Measurements from ENCODE around the gene GNAT1.
A peak's percentile ranks its signal among the peaks of the same experiment; 100 is the strongest.
"Not testable (repeated sequence)": the region's sequence is repeated elsewhere in the genome, so short reads cannot be mapped to it uniquely, and the experiment has no call there.

Gene GNAT1

GRCh38 chr3:50220109-50220508 lies 28.7 kb downstream of the GNAT1 start:
- no peak for FAIRE-seq
- no peak for DNase-seq (ENCODE audit: insufficient read length)
- no peak for TF ChIP-seq POLR2AphosphoS5 (IDR thresholded peaks at IDR 0.05; ENCODE audit: low read depth, low read length)
- no peak for TF ChIP-seq TAF1 (IDR thresholded peaks at IDR 0.05; ENCODE audit: borderline replicate concordance, low read depth, low read length)
- TF ChIP-seq POLR2A (IDR thresholded peaks at IDR 0.05; ENCODE audit: low read depth, low read length): no peak

DNA sequence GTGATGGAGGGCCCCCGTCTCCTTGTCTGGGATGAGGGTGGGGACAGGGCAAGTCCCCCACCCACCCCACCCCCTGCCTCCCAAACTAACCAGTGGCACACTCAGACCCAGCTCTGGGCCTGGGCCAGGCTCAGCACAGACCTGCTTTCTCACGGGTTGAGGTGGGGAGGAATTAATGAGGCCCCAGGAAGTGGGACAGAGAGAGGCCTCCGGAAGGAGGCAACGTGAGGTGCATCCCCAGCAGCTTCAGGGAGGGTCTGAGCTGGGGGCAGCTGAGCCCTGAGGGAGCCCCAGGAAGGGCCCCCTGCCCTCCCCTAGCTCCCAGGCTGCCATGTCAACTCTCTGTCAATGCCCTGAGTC lies 29.6 kb downstream of the GNAT1 start:
- TF ChIP-seq POLR2A (IDR thresholded peaks at IDR 0.05; ENCODE audit: low read depth, low read length) (no peak), TAF1 (IDR thresholded peaks at IDR 0.05; ENCODE audit: borderline replicate concordance, low read depth, low read length) (no peak), POLR2AphosphoS5 (IDR thresholded peaks at IDR 0.05; ENCODE audit: low read depth, low read length) (no peak)
- DNase-seq (ENCODE audit: insufficient read length): no peak
- no peak for FAIRE-seq

DNA sequence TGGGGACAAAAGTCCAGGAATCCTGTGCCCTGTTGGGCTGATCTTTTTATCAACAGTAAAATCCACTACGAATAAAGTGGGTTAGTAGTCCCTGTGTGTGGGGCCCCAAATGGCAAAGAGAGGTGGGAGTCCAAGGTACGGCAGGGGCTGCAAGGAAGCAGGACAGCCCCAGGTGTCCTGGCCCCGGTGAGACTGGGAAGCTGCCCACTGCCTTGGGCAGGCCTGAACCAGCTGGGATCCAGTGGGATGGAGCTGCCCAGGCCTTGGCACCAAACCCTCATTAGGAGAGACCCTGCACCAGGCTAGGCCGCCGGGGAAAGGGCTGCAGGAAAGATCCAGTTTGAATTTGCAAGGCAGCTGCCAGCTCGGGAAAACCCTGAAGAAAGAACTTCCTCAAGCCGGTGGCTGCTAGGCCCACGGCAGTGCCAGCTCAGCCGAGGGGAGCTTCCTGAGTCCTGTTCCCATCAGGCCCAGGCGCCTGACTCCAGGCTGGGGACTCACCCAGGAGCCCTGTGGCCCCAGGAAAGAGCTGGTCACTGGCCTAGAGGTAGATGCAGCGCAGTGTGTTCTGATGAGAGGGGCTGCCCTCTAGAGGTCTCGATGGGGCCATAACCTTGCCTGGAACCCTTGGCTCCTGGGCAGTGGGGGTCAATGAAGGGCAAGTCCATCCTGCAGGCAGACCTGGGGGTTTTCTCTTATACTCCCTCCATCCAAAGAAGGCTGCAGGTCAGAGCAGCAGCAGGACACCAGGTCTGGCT lies 30.2 kb downstream of the GNAT1 start:
- DNase-seq (ENCODE audit: insufficient read length) (no peak), FAIRE-seq (no peak)
- TF ChIP-seq POLR2A (IDR thresholded peaks at IDR 0.05; ENCODE audit: low read depth, low read length) (no peak), POLR2AphosphoS5 (IDR thresholded peaks at IDR 0.05; ENCODE audit: low read depth, low read length) (no peak), TAF1 (IDR thresholded peaks at IDR 0.05; ENCODE audit: borderline replicate concordance, low read depth, low read length) (no peak)

- DNase-seq (ENCODE audit: insufficient read length) (no peak), FAIRE-seq (no peak)
- TF ChIP-seq POLR2AphosphoS5 (IDR thresholded peaks at IDR 0.05; ENCODE audit: low read depth, low read length) (no peak), POLR2A (IDR thresholded peaks at IDR 0.05; ENCODE audit: low read depth, low read length) (no peak)
Measured at GRCh38 chr3:50222169-50222528, 30.7 kb downstream of the GNAT1 start.

DNA sequence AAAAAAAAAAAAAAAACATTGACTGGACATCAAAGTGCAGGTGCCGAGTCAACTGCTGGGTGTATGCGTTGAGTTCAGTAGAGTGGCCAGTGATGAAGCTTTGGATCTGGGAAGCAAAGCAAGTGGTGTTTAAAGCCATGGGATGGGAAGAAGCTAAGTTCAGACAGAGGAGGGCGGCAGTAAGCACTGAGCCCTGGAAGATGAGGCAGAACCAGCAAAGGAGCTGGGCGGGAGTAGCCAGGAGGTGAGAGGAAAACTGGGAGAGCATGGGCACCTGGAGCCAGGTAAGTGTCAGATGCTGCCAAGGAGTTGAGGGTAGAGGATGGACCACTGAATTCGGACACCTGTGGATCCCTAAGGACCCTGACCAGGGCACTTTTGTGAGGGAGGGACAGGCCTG lies 33.2 kb downstream of the GNAT1 start:
- no peak for FAIRE-seq
- no peak for DNase-seq (ENCODE audit: insufficient read length)
- TF ChIP-seq TAF1 (IDR thresholded peaks at IDR 0.05; ENCODE audit: borderline replicate concordance, low read depth, low read length) (no peak), POLR2A (IDR thresholded peaks at IDR 0.05; ENCODE audit: low read depth, low read length) (no peak), POLR2AphosphoS5 (IDR thresholded peaks at IDR 0.05; ENCODE audit: low read depth, low read length) (no peak)

GRCh38 chr3:50226888-50227389 lies 35.5 kb downstream of the GNAT1 start:
- no peak for DNase-seq (ENCODE audit: insufficient read length)
- TF ChIP-seq POLR2A (IDR thresholded peaks at IDR 0.05; ENCODE audit: low read depth, low read length): no peak
- TF ChIP-seq POLR2AphosphoS5 (IDR thresholded peaks at IDR 0.05; ENCODE audit: low read depth, low read length): no peak
- no peak for FAIRE-seq

DNA sequence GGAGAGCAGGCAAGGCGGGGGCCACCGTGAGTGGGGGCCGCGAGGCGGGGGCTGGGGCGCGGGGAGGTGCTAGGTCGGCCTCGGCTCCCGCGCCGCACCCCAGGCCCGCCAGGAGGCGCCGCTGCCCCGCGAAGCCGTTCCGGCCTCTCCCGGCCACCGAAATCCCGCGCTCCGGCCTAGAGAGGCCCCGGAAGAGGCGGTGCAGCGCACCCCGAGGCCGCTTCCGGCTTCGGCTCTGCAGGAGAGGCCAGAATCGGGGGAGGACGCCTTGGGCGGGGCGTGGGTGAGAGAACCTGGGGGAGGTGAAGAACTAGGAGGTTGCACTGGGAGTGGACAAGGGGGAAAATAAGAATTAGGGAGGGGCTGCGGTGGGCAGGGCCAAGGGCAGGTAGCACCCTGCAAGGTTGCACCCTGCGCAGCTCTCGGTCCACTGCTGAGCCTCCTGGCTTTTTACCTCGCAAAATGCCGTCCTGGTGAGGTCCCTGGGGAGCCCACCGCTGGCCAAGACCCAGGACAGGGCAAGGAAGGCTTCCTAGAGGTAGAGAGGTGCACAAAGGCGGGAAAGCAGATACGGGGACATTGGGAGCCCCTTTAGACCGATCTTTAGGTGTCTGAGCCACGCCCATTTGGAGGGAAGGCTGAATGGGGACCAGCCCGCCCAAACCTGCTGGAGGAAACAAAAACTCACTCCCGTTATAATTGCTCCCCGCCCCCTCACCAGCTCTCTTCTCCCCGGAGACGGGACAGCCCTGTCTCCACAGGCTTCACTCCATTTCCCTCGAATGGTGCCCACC lies 36.2 kb downstream of the GNAT1 start:
- peak; percentile 93 for FAIRE-seq
- TF ChIP-seq POLR2A (IDR thresholded peaks at IDR 0.05; ENCODE audit: low read depth, low read length) (peak; percentile 75), TAF1 (IDR thresholded peaks at IDR 0.05; ENCODE audit: borderline replicate concordance, low read depth, low read length) (0 out of 2 replicates have a peak, but pooled peaks have one; percentile 25), POLR2AphosphoS5 (IDR thresholded peaks at IDR 0.05; ENCODE audit: low read depth, low read length) (no peak)
- DNase-seq (ENCODE audit: insufficient read length): peak; percentile 99

DNA sequence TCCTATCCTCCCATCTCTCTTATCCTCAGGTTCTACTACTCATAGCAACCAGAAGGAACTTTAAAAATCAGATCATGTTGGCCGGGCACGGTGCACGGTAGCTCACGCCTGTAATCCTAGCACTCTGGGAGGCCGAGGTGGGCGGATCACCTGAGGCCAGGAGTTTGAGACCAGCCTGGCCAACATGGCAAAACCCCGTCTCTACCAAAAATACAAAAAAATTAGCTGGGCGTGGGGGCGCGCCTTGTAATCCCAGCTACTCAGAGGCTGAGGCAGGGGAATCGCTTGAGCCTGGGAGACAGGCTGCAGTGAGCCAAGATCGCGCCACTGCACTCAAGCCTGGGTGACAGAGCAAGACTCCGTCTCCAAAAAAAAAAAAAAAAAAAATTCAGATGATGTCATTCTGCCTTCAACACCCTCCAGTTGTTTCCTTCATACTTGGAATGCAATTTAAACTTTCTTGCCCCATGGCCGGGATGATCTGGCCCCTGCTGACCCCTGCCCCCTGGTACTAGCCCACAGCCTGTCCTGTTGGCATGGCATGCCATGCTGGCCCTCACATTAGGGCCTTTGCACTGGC lies 36.9 kb downstream of the GNAT1 start:
- FAIRE-seq; DNase-seq (ENCODE audit: insufficient read length): not testable (repeated sequence)

- FAIRE-seq: no peak
- TF ChIP-seq POLR2AphosphoS5 (IDR thresholded peaks at IDR 0.05; ENCODE audit: low read depth, low read length): no peak
- no peak for TF ChIP-seq TAF1 (IDR thresholded peaks at IDR 0.05; ENCODE audit: borderline replicate concordance, low read depth, low read length)
- TF ChIP-seq POLR2A (IDR thresholded peaks at IDR 0.05; ENCODE audit: low read depth, low read length): no peak
- no peak for DNase-seq (ENCODE audit: insufficient read length)
Measured at GRCh38 chr3:50229490-50229889, 38.1 kb downstream of the GNAT1 start.

DNA sequence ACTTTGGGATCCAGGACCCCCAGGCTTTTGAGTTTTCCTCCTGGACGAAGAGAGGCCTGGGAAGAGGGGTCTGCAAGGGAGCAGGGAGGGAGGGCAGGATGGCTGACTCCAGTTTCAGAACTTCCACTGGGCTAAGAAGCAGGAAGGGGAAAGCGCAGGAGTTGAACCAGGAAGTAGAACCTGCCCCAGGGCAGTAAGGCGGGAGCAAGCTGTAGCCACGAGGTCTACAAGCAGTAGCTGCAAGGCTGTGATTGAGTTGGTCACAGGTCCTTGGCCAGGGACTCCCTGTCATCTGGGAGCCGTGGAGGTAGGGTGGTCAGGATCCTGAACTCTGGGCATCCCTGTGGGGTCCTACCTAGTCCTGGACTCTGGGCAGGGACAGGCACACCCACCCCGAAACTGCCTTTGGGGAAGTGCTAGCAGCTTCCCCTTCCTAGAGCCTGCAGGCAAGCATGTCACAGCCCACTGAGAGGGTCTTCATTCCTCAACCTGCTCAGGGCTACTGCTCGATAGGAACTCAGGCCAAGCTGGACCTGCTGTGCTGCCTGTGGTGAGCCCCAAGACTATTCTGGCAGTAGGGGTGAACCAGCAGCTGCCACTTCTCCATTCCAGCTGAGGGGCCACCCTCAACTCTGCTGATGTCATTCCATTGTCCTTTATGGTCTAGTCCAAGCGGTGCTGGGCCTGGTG lies 38.8 kb downstream of the GNAT1 start:
- FAIRE-seq (no peak), DNase-seq (ENCODE audit: insufficient read length) (no peak)
- TF ChIP-seq TAF1 (IDR thresholded peaks at IDR 0.05; ENCODE audit: borderline replicate concordance, low read depth, low read length): no peak
- no peak for TF ChIP-seq POLR2AphosphoS5 (IDR thresholded peaks at IDR 0.05; ENCODE audit: low read depth, low read length)
- TF ChIP-seq POLR2A (IDR thresholded peaks at IDR 0.05; ENCODE audit: low read depth, low read length): no peak

DNA sequence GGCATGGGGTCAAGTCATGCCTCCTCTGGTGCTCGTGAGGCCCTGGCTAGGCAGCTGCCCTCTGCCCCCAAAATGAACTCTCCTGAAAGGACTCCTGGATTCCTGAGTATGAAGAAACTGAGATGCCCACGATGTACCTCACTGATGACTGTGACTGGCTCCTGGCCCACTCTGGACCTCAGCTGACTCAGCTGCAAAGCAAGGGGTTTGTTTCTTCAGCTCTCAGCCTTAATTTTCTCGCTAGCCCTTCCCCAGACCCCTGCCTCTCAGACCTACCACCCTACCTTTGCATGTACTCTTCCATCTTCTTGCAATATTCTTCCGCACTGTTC lies 39.4 kb downstream of the GNAT1 start:
- DNase-seq (ENCODE audit: insufficient read length) (no peak), FAIRE-seq (no peak)
- TF ChIP-seq POLR2AphosphoS5 (IDR thresholded peaks at IDR 0.05; ENCODE audit: low read depth, low read length): no peak
- TF ChIP-seq POLR2A (IDR thresholded peaks at IDR 0.05; ENCODE audit: low read depth, low read length): no peak
- TF ChIP-seq TAF1 (IDR thresholded peaks at IDR 0.05; ENCODE audit: borderline replicate concordance, low read depth, low read length): no peak
